GM06990 (cell line): ENCODE measurements around the gene NFAT5.

ENCODE experiments used
- DNase-seq: peaks from one replicate; pipeline ENCODE4 v3.0.0-alpha.2; 2011; ENCODE audit not compliant: insufficient read length; ENCODE audit errors: extremely low read depth
- H3K27me3 ChIP-seq: replicated peaks from 2 replicates; pipeline ENCODE4 v1.6.0; 2011; ENCODE audit warnings: low read length; ENCODE audit not compliant: control insufficient read depth, insufficient read depth
- H3K36me3 ChIP-seq: 2 replicates; pipeline ENCODE4 v1.5.1; 2011; ENCODE audit warnings: low read length; ENCODE audit not compliant: control insufficient read depth, insufficient read depth
- H3K4me3 ChIP-seq: replicated peaks from 2 replicates; pipeline ENCODE4 v1.5.1; 2011; ENCODE audit warnings: low read depth, mild to moderate bottlenecking, control low read depth, low read length
- TF ChIP-seq, protein P1 (sequence below): IDR thresholded peaks from 2 replicates; pipeline ENCODE4 v1.5.1; 2011; ENCODE audit warnings: low read length, control low read depth, mild to moderate bottlenecking, inconsistent platforms; ENCODE audit not compliant: insufficient read depth, poor library complexity, severe bottlenecking

NFAT5 gene

DNA sequence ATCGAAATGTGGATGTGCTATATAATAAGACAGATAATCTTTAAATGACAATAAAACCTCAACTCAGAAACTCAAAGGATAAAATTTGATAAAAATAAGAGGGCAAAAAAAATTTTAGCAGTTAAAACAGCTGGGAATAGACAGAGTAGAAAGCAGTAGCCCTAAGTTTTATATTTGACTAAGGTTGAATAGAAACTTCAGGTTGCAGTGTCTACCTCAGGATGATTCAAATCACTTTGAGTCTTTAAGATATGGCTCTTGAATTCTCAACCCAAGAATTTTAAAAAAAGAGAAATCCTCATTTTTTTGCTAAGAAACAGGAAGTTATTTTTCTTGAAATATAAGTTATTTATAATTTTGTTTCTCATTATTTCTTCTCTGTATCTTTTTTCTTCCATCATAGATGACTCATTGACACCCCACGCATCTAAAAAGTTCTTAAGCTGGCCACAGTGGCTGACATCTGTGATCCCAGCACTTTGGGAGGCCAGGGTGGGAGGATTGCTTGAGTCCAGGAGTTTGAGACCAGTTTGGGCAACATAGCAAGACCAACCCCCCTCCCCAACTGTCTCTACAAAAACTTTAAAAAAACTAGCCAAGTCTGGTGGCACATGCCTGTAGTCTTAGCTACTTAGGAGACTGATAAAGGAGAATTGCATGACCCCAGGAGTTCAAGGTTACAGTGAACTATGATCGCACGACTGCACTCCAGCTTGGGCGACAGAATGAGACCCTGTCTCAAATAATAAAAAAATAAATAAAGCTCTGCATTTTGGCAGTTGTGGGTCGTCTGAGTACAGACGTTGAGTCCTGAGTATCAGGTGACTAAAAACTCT, 23.9 kb downstream of the NFAT5 start:
- TF ChIP-seq, protein P1, sequence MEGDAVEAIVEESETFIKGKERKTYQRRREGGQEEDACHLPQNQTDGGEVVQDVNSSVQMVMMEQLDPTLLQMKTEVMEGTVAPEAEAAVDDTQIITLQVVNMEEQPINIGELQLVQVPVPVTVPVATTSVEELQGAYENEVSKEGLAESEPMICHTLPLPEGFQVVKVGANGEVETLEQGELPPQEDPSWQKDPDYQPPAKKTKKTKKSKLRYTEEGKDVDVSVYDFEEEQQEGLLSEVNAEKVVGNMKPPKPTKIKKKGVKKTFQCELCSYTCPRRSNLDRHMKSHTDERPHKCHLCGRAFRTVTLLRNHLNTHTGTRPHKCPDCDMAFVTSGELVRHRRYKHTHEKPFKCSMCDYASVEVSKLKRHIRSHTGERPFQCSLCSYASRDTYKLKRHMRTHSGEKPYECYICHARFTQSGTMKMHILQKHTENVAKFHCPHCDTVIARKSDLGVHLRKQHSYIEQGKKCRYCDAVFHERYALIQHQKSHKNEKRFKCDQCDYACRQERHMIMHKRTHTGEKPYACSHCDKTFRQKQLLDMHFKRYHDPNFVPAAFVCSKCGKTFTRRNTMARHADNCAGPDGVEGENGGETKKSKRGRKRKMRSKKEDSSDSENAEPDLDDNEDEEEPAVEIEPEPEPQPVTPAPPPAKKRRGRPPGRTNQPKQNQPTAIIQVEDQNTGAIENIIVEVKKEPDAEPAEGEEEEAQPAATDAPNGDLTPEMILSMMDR: no peak
- Histone ChIP-seq H3K36me3 (peaks cover 3% of the 10 kb centered on the region), H3K27me3 (no peaks in the 10 kb centered on the region), H3K4me3 (no peak overlapping the region)
- no peak for DNase-seq

DNA sequence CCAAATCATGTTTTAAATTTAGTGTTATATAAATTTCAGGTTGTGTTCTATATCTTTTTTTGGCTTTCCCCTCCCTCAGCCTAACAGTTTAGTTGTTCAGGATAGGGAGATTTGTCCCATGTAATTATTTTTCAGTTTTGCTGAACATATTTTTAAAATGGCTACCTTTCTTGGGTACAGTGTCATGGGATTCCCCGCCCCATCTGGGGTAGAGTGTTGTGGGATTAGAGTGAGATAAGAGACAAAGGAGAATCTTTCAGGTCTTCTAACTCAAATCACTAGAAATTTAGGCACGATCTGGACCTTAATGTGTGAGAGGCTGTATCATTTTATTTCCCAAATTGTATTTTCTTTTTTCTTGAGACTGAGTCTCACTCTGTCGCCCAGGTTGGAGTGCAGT, 24.8 kb downstream of the NFAT5 start:
- no peaks in the 10 kb centered on the region for H3K27me3 ChIP-seq
- no peak overlapping the region for H3K4me3 ChIP-seq
- DNase-seq: no peak
- TF ChIP-seq, protein P1: no peak
- H3K36me3 ChIP-seq: peaks cover 5% of the 10 kb centered on the region

DNA sequence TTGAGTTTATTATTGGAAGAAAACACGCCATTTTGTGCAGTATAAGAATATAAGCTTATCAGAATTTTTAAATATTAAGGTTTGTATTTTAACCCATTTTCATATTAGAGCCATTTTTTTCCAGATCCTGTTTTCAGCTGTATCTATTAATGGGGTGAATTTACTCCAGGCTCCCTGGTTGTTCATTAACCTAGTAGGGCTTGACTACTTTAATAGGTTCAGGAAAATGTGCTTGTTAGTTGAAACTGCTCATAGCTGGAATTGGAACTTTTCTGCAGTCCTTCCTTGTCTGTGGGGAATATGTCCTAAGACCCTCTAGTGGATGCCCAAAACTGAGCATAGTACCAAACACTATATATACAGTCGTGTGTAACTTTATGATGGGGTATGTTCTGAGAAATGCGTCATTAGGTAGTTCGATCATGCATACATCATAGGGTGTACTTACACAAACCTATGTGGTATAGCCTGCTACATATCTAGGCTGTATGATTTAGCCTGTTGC, 28.0 kb downstream of the NFAT5 start:
- DNase-seq: no peak
- TF ChIP-seq, protein P1: no peak
- no peaks in the 10 kb centered on the region for H3K27me3 ChIP-seq
- no peak overlapping the region for H3K4me3 ChIP-seq
- H3K36me3 ChIP-seq: peaks cover 3% of the 10 kb centered on the region

DNA sequence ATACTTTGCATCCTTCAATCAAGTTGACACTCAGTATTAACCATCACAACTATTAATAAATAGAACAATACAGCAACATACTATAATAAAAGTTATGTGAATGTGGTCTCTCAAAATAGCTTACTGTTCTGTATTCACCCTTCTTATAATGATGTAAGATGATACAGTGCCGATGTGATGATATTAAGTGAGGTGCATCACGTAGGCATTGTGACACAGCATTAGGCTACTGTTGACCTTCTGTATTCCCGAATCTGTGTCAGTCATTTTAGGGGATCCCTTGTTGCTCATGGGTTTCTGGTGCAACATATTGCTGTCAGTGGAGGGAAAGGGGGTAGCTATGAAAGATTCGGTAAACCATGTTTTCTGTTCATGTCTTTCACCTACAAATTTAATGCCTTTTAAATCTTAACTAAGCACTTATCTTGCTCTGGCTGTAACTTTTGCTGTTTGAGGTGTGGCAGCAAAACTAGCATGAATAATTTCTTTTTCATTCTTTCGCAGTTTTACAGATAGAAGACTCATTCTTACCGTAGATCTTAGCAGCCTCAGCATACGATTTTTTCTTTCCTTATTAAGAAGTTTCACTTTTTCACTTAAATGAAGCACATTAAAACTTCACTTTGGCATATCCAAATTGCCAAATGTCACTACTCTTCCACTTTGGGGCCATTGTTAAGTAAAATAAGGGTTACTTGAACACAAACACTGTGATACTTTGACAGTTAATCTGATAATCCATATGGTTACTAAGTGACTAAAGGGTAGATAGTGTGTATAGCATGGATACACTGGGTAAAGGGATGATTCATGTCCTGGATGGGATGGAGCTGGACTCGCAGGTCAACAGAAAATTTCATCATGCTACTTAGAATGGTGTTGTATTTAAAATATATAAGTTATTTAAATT, 29.6 kb downstream of the NFAT5 start:
- Histone ChIP-seq H3K4me3 (no peak overlapping the region), H3K27me3 (no peaks in the 10 kb centered on the region), H3K36me3 (peaks cover 3% of the 10 kb centered on the region)
- DNase-seq: no peak
- TF ChIP-seq, protein P1: no peak

DNA sequence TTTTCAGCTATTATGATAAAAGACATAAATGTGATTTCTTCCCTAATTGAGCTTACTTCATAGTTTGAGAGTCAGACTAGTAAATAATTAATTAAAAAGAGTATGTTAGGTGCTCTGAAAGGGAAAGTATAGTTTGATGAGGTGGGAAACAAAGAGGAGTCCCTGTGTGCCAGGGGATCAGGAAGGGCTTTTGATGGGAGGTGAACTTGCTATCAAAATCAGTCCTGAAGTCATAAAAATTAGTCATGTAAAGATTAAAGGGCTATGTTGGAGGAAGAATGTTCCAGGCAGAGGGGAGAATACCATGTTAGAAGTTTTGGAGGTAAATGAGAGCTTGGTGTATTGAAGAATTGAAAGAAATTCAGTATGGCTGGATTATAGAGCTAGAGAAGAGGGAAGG, 31.0 kb downstream of the NFAT5 start:
- TF ChIP-seq, protein P1: no peak
- DNase-seq: no peak
- Histone ChIP-seq H3K36me3 (peaks cover 3% of the 10 kb centered on the region), H3K4me3 (no peak overlapping the region), H3K27me3 (no peaks in the 10 kb centered on the region)
